Neutrophil (primary cell): ENCODE results near the gene TRABD2B.

Experiments used
- H3K27ac ChIP-seq: fragments of 200-600 bp; sonication (generic); 2 replicates; pipeline ENCODE4 v1.5.1; 2016; ENCODE audit warnings: mild to moderate bottlenecking, moderate library complexity
- H3K27me3 ChIP-seq: fragments of 200-600 bp; sonication (generic); 2 replicates; pipeline ENCODE4 v1.6.0; 2016; ENCODE audit warnings: mild to moderate bottlenecking
- H3K36me3 ChIP-seq: fragments of 200-600 bp; sonication (generic); 2 replicates; pipeline ENCODE4 v1.5.1; 2017
- H3K4me1 ChIP-seq, 2 experiments: fragments of 200-600 bp in 1 of 2; sonication (generic) in 1 of 2; 1 replicate in 1 of 2; 2 replicates in 1 of 2; pipeline versions ENCODE4 v1.5.1 to v1.6.1; 2013 to 2016; ENCODE audit warnings: low read depth in 1 of 2, low read length in 1 of 2, mild to moderate bottlenecking in 1 of 2, moderate library complexity in 1 of 2; ENCODE audit not compliant: control insufficient read depth in 1 of 2, insufficient read depth in 1 of 2
- H3K4me3 ChIP-seq, 2 experiments: fragments of 200-600 bp in 1 of 2; sonication (generic) in 1 of 2; 1 replicate in 1 of 2; 2 replicates in 1 of 2; pipeline ENCODE4 v1.5.1; 2013 to 2016; ENCODE audit warnings: low read depth in 1 of 2, low read length in 1 of 2, mild to moderate bottlenecking in 1 of 2, moderate library complexity in 1 of 2
- H3K9me3 ChIP-seq: fragments of 200-600 bp; sonication (generic); 2 replicates; pipeline ENCODE4 v1.5.1; 2016
- CTCF ChIP-seq: fragments of 200-600 bp; sonication (generic); IDR thresholded peaks from 2 replicates; pipeline ENCODE4 v1.5.1; 2016; ENCODE audit warnings: antibody characterized with exemption

TRABD2B gene

GRCh38 chr1:48018799-48019198 is 21.6 kb upstream of the TRABD2B start:
- Histone ChIP-seq H3K36me3 (no peaks in the 10 kb centered on the region), H3K4me1 (no peaks in the 10 kb centered on the region), H3K27me3 (peaks cover 34% of the 10 kb centered on the region), H3K9me3 (no peaks in the 10 kb centered on the region), H3K4me3 (no peak overlapping the region), H3K27ac (no peak overlapping the region)
- no peak for TF ChIP-seq CTCF

GRCh38 chr1:48017716-48018115 is 20.5 kb upstream of the TRABD2B start:
- Histone ChIP-seq H3K36me3 (no peaks in the 10 kb centered on the region), H3K4me1 (no peaks in the 10 kb centered on the region), H3K4me3 (no peak overlapping the region), H3K9me3 (no peaks in the 10 kb centered on the region), H3K27ac (no peak overlapping the region), H3K27me3 (peaks cover 45% of the 10 kb centered on the region)
- no peak for TF ChIP-seq CTCF

GRCh38 chr1:48016515-48016914 is 19.3 kb upstream of the TRABD2B start:
- H3K27ac ChIP-seq, result no peak overlapping the region

GRCh38 chr1:48013270-48013669 is 16.1 kb upstream of the TRABD2B start:
- no peaks in the 10 kb centered on the region for H3K9me3 ChIP-seq
- no peaks in the 10 kb centered on the region for H3K36me3 ChIP-seq
- no peak overlapping the region for H3K4me3 ChIP-seq
- H3K27me3 ChIP-seq, result peaks cover 48% of the 10 kb centered on the region
- TF ChIP-seq CTCF, result no peak
- H3K4me1 ChIP-seq, result no peaks in the 10 kb centered on the region
- H3K27ac ChIP-seq, result no peak overlapping the region

More at GRCh38 chr1:48016515-48016914, 19.3 kb upstream of the TRABD2B start:
- no peak for TF ChIP-seq CTCF
- H3K4me3 ChIP-seq, result no peak overlapping the region
- no peaks in the 10 kb centered on the region for H3K36me3 ChIP-seq
- H3K9me3 ChIP-seq, result no peaks in the 10 kb centered on the region
- peaks cover 54% of the 10 kb centered on the region for H3K27me3 ChIP-seq
- no peaks in the 10 kb centered on the region for H3K4me1 ChIP-seq

GRCh38 chr1:48007047-48007446 is 9.9 kb upstream of the TRABD2B start:
- H3K4me1 ChIP-seq, result no peaks in the 10 kb centered on the region
- H3K27ac ChIP-seq, result no peak overlapping the region
- H3K27me3 ChIP-seq, result peaks cover 17% of the 10 kb centered on the region
- H3K4me3 ChIP-seq, result no peak overlapping the region
- TF ChIP-seq CTCF, result no peak
- H3K9me3 ChIP-seq, result no peaks in the 10 kb centered on the region
- no peaks in the 10 kb centered on the region for H3K36me3 ChIP-seq

- Histone ChIP-seq H3K4me1 (no peaks in the 10 kb centered on the region), H3K4me3 (no peak overlapping the region), H3K27me3 (peaks cover 22% of the 10 kb centered on the region), H3K27ac (no peak overlapping the region), H3K36me3 (no peaks in the 10 kb centered on the region), H3K9me3 (no peaks in the 10 kb centered on the region)
- TF ChIP-seq CTCF, result no peak
Observed at GRCh38 chr1:48006264-48006663, 9.1 kb upstream of the TRABD2B start.
